ENCODE data around the gene MCM3AP. TPM values are rescaled to one million over a fixed set of nuclear protein-coding genes. Genes with fewer than 3 reads are reported as not detected.
"Not testable (repeated sequence)": the region's sequence is repeated elsewhere in the genome, so short reads cannot be mapped to it uniquely, and the experiment has no call there.

Gene MCM3AP
- total and polyA plus RNA-seq, 5 donors, result 26.0 to 62.1 (median 59.5) TPM

GRCh38 chr21:46241577-46241976 lies 43.8 kb downstream of the MCM3AP start:
- 93% methylated on average over 1 of the region's 1 CpG for WGBS

DNA sequence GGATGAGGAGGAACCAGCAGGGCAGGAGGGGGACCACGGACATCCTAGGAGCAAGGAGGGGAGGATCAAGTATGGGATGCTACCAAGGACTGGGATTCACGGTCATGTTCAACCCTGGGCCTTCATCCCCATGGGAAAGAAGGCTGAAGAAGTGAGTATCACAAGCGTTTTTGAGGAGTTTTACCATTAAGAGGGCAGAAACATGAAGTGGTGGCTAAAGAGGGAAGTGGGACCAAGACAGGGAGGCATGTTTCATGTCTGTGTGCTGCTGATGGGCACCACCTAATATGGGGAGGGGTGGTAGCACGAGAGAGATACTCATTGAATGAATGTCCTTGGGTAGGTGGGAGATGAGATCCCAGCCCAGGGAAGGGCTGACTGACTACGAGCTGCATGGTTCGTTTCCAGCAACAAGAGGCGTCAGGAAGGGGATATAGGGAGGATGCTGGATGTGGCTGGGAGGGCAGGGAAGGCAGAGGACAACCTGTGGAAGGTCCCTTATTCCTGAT lies 45.5 kb downstream of the MCM3AP start:
- WGBS, result 82% methylated on average over 7 of the region's 7 CpGs
- Histone ChIP-seq H3K9me3 (ENCODE audit: control insufficient read depth, low read length) (no peaks in the 10 kb centered on the region), H3K4me1 (ENCODE audit: control insufficient read depth, insufficient read depth, low read length) (no peaks in the 10 kb centered on the region), H3K27ac (ENCODE audit: low read length) (no peak overlapping the region), H3K27me3 (ENCODE audit: control insufficient read depth, insufficient read depth) (no peaks in the 10 kb centered on the region), H3K4me3 (ENCODE audit: low read length) (no peak overlapping the region)
- no peak for ATAC-seq
- DNase-seq, result no peak
- intact Hi-C loops (cut with DNase I), result loop anchor here in 1 of 4 donors (10.0 kb wide), 1 partner anchor 95 kb away; no protein-coding TSS in a partner anchor

More at GRCh38 chr21:46241577-46241976, 43.8 kb downstream of the MCM3AP start:
- ATAC-seq; H3K4me3 ChIP-seq (ENCODE audit: low read length); H3K27me3 ChIP-seq (ENCODE audit: control insufficient read depth, insufficient read depth); DNase-seq; H3K9me3 ChIP-seq (ENCODE audit: control insufficient read depth, low read length); H3K27ac ChIP-seq (ENCODE audit: low read length); H3K4me1 ChIP-seq (ENCODE audit: control insufficient read depth, insufficient read depth, low read length); intact Hi-C loops (cut with DNase I): not testable (repeated sequence)

- H3K27me3 ChIP-seq (ENCODE audit: control insufficient read depth, insufficient read depth), result no peaks in the 10 kb centered on the region
- ATAC-seq, result no peak
- H3K27ac ChIP-seq (ENCODE audit: low read length), result no peak overlapping the region
- DNase-seq, result no peak
- H3K9me3 ChIP-seq (ENCODE audit: control insufficient read depth, low read length), result no peaks in the 10 kb centered on the region
- H3K4me1 ChIP-seq (ENCODE audit: control insufficient read depth, insufficient read depth, low read length), result no peaks in the 10 kb centered on the region
- H3K4me3 ChIP-seq (ENCODE audit: low read length), result no peak overlapping the region
- 94% methylated on average over 5 of the region's 5 CpGs for WGBS
- intact Hi-C loops (cut with DNase I), result loop anchor here in 1 of 4 donors (10.0 kb wide), 1 partner anchor 93 kb away; no protein-coding TSS in a partner anchor
These were observed 47.9 kb downstream of the MCM3AP start for GRCh38 chr21:46237474-46237873.

- intact Hi-C loops (cut with DNase I), result loop anchor here in 1 of 4 donors (10.0 kb wide), 1 partner anchor 90 kb away; no protein-coding TSS in a partner anchor
- Histone ChIP-seq H3K9me3 (ENCODE audit: control insufficient read depth, low read length) (no peaks in the 10 kb centered on the region), H3K27ac (ENCODE audit: low read length) (no peak overlapping the region), H3K4me1 (ENCODE audit: control insufficient read depth, insufficient read depth, low read length) (no peaks in the 10 kb centered on the region), H3K4me3 (ENCODE audit: low read length) (no peak overlapping the region), H3K27me3 (ENCODE audit: control insufficient read depth, insufficient read depth) (no peaks in the 10 kb centered on the region)
- no peak for DNase-seq
- ATAC-seq, result no peak
- WGBS, result 58% methylated on average over 5 of the region's 5 CpGs
These were observed 50.9 kb downstream of the MCM3AP start for GRCh38 chr21:46234436-46234950.

DNA sequence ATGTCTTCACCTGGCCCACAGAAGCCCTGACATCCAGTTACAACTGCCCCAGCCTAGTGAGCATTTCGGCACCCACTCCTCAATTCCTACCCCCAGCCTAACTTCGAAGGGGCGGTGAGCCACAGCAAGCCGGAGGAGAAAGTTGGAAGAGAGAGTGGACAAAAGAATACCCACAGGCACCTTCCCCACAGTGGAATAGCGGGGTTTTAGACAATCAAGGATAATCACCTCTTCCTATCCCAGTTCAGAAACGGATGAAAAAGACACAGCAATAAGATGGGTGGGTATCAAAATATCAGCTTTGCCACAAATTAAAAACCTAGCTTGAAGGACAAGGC lies 55.5 kb downstream of the MCM3AP start:
- ATAC-seq, result no peak
- intact Hi-C loops (cut with DNase I), result loop anchor here in 2 of 4 donors (10.0 kb wide), 2 partner anchors 75 to 85 kb away; partner anchors contain the start of gene FTCD (in 1 of the 2)
- no peak overlapping the region for H3K4me3 ChIP-seq (ENCODE audit: low read length)
- 87% methylated on average over 6 of the region's 6 CpGs for WGBS
- H3K27me3 ChIP-seq (ENCODE audit: control insufficient read depth, insufficient read depth), result no peaks in the 10 kb centered on the region
- DNase-seq, result no peak
- H3K27ac ChIP-seq (ENCODE audit: low read length), result no peak overlapping the region
- H3K9me3 ChIP-seq (ENCODE audit: control insufficient read depth, low read length), result no peaks in the 10 kb centered on the region
- H3K4me1 ChIP-seq (ENCODE audit: control insufficient read depth, insufficient read depth, low read length), result peaks cover 9% of the 10 kb centered on the region

DNA sequence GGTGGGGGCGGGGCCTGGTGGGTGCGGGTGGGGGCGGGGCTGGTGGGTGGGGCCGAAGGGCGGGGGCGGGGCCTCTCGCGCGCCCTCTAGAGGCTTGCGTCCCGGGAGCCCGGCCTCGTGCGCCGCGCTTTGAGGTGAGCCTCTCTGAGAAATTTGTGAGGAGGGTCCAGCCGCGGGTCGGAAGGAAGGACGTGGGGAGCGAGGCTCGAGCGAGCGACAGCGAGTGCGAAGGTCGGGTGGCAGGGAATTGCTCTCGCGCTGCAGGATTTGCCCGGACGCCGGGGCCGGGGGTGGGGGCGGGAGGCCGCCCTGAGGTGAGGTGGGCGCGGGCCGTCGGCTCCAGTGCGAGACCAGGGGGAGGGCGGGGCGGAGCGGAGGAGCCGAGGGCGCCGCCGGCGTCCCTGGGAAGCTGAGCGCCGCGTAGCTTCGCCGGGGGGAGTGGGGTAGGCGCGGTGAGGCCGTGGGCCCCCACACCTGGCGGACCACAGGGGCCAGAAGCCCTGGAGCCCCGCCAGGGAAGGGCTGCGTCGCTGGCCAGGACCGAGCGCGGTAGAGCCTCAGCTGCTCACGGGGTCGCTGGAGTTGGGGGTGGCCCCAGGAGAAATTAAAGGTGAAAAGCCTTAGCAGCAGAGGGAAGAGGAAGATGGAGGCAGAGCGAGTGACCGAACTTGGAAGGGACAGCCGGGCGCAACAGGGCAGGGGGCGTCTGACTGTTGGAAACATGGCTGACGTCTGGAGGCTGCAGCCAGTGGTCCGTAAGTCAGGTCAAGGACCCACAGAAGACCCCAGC lies 56.1 kb downstream of the MCM3AP start:
- H3K27ac ChIP-seq (ENCODE audit: low read length), result no peak overlapping the region
- 3% methylated on average over 72 of the region's 72 CpGs for WGBS
- H3K4me1 ChIP-seq (ENCODE audit: control insufficient read depth, insufficient read depth, low read length), result peaks cover 9% of the 10 kb centered on the region
- DNase-seq (peak in 1 of 3 donors; percentile 53), ATAC-seq (peak; percentile 37 to 45)
- intact Hi-C loops (cut with DNase I), result loop anchor here in 1 of 4 donors (10.0 kb wide), 1 partner anchor 75 kb away; the partner anchor contains the start of gene FTCD
- H3K27me3 ChIP-seq (ENCODE audit: control insufficient read depth, insufficient read depth), result no peaks in the 10 kb centered on the region
- no peaks in the 10 kb centered on the region for H3K9me3 ChIP-seq (ENCODE audit: control insufficient read depth, low read length)
- peak overlapping the region; percentile 81 for H3K4me3 ChIP-seq (ENCODE audit: low read length)

- under 1% methylated on average over 77 of the region's 77 CpGs for WGBS
- H3K27me3 ChIP-seq (ENCODE audit: control insufficient read depth, insufficient read depth), result no peaks in the 10 kb centered on the region
- DNase-seq, result peak; percentile 99 to 100 (median 99)
- H3K4me1 ChIP-seq (ENCODE audit: control insufficient read depth, insufficient read depth, low read length), result peaks cover 9% of the 10 kb centered on the region
- peak; percentile 95 to 96 for ATAC-seq
- H3K27ac ChIP-seq (ENCODE audit: low read length), result peak within 1 kb of the TSS; percentile 92
- intact Hi-C loops (cut with DNase I), result loop anchor here in 1 of 4 donors (10.0 kb wide), 1 partner anchor 74 kb away; the partner anchor contains the start of gene FTCD
- no peaks in the 10 kb centered on the region for H3K9me3 ChIP-seq (ENCODE audit: control insufficient read depth, low read length)
- peak within 1 kb of the TSS; percentile 81 for H3K4me3 ChIP-seq (ENCODE audit: low read length)
These were observed 56.9 kb downstream of the MCM3AP start, which contains the start of gene LSS for GRCh38 chr21:46228345-46229051. LSS (minus strand) TSS chr21:46228774; CDS start chr21:46228745, 29 bp downstream.

DNA sequence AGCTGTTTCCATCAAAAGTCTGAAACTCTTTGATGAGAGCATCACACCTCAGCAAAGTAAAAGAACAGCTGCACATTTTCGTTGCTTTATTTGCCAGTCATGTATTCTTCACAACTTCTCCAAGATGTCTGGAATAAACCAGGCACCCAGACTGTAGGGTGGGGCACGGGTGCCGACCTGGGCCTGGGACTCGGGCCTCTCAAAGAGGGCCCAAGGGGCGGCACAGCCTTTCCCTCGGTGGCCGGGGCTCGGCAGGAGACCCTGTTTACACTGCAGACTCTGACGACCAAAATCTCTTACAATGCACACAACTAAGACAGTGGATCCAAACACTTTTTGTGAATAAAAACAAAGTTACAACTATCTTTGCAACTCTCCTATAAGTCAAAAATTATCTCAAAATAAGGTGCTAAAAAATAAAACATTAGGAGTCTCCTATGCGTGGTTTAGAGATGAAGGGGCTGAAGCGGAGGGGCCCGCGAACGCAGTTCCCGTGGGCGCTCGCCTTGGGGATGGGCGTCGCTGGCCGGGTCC lies 57.5 kb downstream of the MCM3AP start:
- DNase-seq, result peak in 1 of 3 donors; percentile 67
- intact Hi-C loops (cut with DNase I), result loop anchor here in 1 of 4 donors (10.0 kb wide), 1 partner anchor 73 kb away; the partner anchor contains the start of gene FTCD
- H3K27me3 ChIP-seq (ENCODE audit: control insufficient read depth, insufficient read depth), result no peaks in the 10 kb centered on the region
- H3K27ac ChIP-seq (ENCODE audit: low read length), result peak overlapping the region; percentile 92
- ATAC-seq, result no peak
- H3K4me3 ChIP-seq (ENCODE audit: low read length), result peak overlapping the region; percentile 81
- H3K9me3 ChIP-seq (ENCODE audit: control insufficient read depth, low read length), result no peaks in the 10 kb centered on the region
- WGBS, result 3% methylated on average over 20 of the region's 20 CpGs
- peaks cover 9% of the 10 kb centered on the region for H3K4me1 ChIP-seq (ENCODE audit: control insufficient read depth, insufficient read depth, low read length)

- Histone ChIP-seq H3K4me1 (ENCODE audit: control insufficient read depth, insufficient read depth, low read length) (peaks cover 11% of the 10 kb centered on the region), H3K27ac (ENCODE audit: low read length) (peak overlapping the region; percentile 62), H3K27me3 (ENCODE audit: control insufficient read depth, insufficient read depth) (no peaks in the 10 kb centered on the region), H3K9me3 (ENCODE audit: control insufficient read depth, low read length) (no peaks in the 10 kb centered on the region), H3K4me3 (ENCODE audit: low read length) (peak overlapping the region; percentile 81)
- peak in 1 of 3 donors; percentile 17 for DNase-seq
- 40% methylated on average over 4 of the region's 4 CpGs for WGBS
- intact Hi-C loops (cut with DNase I), result loop anchor here in 1 of 4 donors (10.0 kb wide), 1 partner anchor 72 kb away; the partner anchor contains the start of gene FTCD
- no peak for ATAC-seq
These were observed 58.4 kb downstream of the MCM3AP start for GRCh38 chr21:46226920-46227599.

DNA sequence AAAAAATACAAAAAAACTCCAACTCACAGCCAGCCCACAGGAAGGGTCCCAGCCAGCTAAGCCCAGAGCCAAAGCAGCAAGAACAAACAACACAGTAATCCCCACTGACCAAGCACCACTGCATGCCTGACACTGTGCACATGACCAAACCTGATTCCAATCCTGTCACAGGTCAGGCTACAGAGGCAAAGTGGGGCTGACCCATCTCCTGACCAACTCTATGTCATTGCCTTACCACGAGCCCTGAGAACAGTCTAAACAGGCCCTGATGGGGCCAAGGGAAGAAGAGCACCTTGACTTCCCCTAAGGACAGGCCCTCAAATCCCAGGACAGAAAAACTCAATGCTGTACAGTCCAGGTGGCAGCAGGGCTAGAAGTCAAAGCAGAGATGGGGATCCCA lies 59.3 kb downstream of the MCM3AP start:
- intact Hi-C loops (cut with DNase I), result loop anchor here in 1 of 4 donors (10.0 kb wide), 1 partner anchor 71 kb away; the partner anchor contains the start of gene FTCD
- 77% methylated on average over 1 of the region's 1 CpG for WGBS
- DNase-seq, result no peak
- Histone ChIP-seq H3K9me3 (ENCODE audit: control insufficient read depth, low read length) (no peaks in the 10 kb centered on the region), H3K27ac (ENCODE audit: low read length) (peak overlapping the region; percentile 67), H3K4me3 (ENCODE audit: low read length) (peak overlapping the region; percentile 16), H3K4me1 (ENCODE audit: control insufficient read depth, insufficient read depth, low read length) (peaks cover 11% of the 10 kb centered on the region), H3K27me3 (ENCODE audit: control insufficient read depth, insufficient read depth) (no peaks in the 10 kb centered on the region)
- ATAC-seq, result no peak

All from right cardiac atrium (tissue), 5 donors.